Mesendoderm (in vitro differentiated cells): Measurements from ENCODE around the gene MRTFA.

Experiments
- DNase-seq: peaks from one replicate; pipeline ENCODE4 v3.0.0; 2013
- H2AK5ac ChIP-seq: 2 replicates; pipeline ENCODE4 v1.6.1; 2013; ENCODE audit warnings: low read length, inconsistent platforms
- H2BK120ac ChIP-seq: 2 replicates; pipeline ENCODE4 v1.6.1; 2013; ENCODE audit warnings: low read depth, mild to moderate bottlenecking, low read length, moderate library complexity, mixed read lengths
- H2BK15ac ChIP-seq: replicated peaks from 2 replicates; pipeline ENCODE4 v1.6.1; 2013; ENCODE audit warnings: low read depth, mild to moderate bottlenecking, moderate library complexity
- H2BK5ac ChIP-seq: 2 replicates; pipeline ENCODE4 v1.6.1; 2013; ENCODE audit warnings: low read length, inconsistent platforms
- H3K18ac ChIP-seq: 2 replicates; pipeline ENCODE4 v1.6.1; 2013; ENCODE audit warnings: mild to moderate bottlenecking, low read length, mixed read lengths
- H3K23ac ChIP-seq: one replicate; pipeline ENCODE4 v1.6.1; 2013; ENCODE audit warnings: low read length
- H3K27ac ChIP-seq: 2 replicates; pipeline ENCODE4 v1.5.1; 2013; ENCODE audit warnings: low read depth, mild to moderate bottlenecking, inconsistent platforms, low read length, moderate library complexity
- H3K27me3 ChIP-seq: 2 replicates; pipeline ENCODE4 v1.6.1; 2013; ENCODE audit warnings: low read length, control low read depth, mild to moderate bottlenecking, inconsistent platforms; ENCODE audit not compliant: insufficient read depth, poor library complexity
- H3K36me3 ChIP-seq: 2 replicates; pipeline ENCODE4 v1.6.1; 2013; ENCODE audit warnings: low read length, inconsistent platforms; ENCODE audit not compliant: control insufficient read depth, insufficient read depth
- H3K4ac ChIP-seq: one replicate; pipeline ENCODE4 v1.6.1; 2013; ENCODE audit warnings: low read depth, mild to moderate bottlenecking, low read length, moderate library complexity
- H3K4me1 ChIP-seq: 2 replicates; pipeline ENCODE4 v1.6.1; 2013; ENCODE audit warnings: low read depth, low read length, inconsistent platforms; ENCODE audit not compliant: control insufficient read depth
- H3K4me2 ChIP-seq: 2 replicates; pipeline ENCODE4 v1.6.1; 2013; ENCODE audit warnings: low read length
- H3K4me3 ChIP-seq: 2 replicates; pipeline ENCODE4 v1.5.1; 2013; ENCODE audit warnings: mild to moderate bottlenecking, low read length
- H3K56ac ChIP-seq: one replicate; pipeline ENCODE4 v1.6.1; 2013; ENCODE audit warnings: low read length
- H3K79me1 ChIP-seq: 2 replicates; pipeline ENCODE4 v1.6.1; 2013; ENCODE audit warnings: low read length, inconsistent platforms
- H3K79me2 ChIP-seq: 2 replicates; pipeline ENCODE4 v1.6.1; 2013; ENCODE audit warnings: mild to moderate bottlenecking, low read length; ENCODE audit not compliant: control insufficient read depth, insufficient read depth
- H3K9ac ChIP-seq: 2 replicates; pipeline ENCODE4 v1.6.1; 2013; ENCODE audit warnings: low read length, inconsistent platforms
- H4K5ac ChIP-seq: one replicate; pipeline ENCODE4 v1.6.1; 2013; ENCODE audit warnings: low read length
- H4K8ac ChIP-seq: one replicate; pipeline ENCODE4 v1.6.1; 2013; ENCODE audit warnings: low read depth, mild to moderate bottlenecking, control low read depth, low read length, moderate library complexity
- WGBS: extraction: QIAGEN DNeasy Blood & Tissue Kit; methylation state at CpG from one replicate; pipeline ENCODE4 v1.1.7; 2013; ENCODE audit warnings: low lambda C conversion rate, missing lambda C conversion rate; ENCODE audit not compliant: insufficient coverage; ENCODE audit errors: extremely low coverage; 5-methylcytosine and 5-hydroxymethylcytosine counted together

MRTFA gene

GRCh38 chr22:40478338-40479125 is 158.0 kb downstream of the MRTFA start:
- peak overlapping the region; percentile 86 for H3K4ac ChIP-seq
- WGBS, result no CpG with 5 or more reads among the region's 11 CpGs
- H3K36me3 ChIP-seq, result no peaks in the 10 kb centered on the region
- peak overlapping the region; percentile 81 for H3K18ac ChIP-seq
- no peak overlapping the region for H3K9ac ChIP-seq
- H3K4me2 ChIP-seq, result no peak overlapping the region
- peak overlapping the region; percentile 47 for H3K56ac ChIP-seq
- H2BK120ac ChIP-seq, result peak overlapping the region; percentile 34
- peak overlapping the region; percentile 7 for H3K23ac ChIP-seq
- H4K8ac ChIP-seq, result no peak overlapping the region
- H3K4me3 ChIP-seq, result no peak overlapping the region
- H4K5ac ChIP-seq, result peak overlapping the region; percentile 68
- peak overlapping the region; percentile 18 for H3K27ac ChIP-seq
- no peaks in the 10 kb centered on the region for H3K79me2 ChIP-seq
- H3K27me3 ChIP-seq, result no peaks in the 10 kb centered on the region
- H2BK15ac ChIP-seq, result no peak overlapping the region
- DNase-seq, result peak; percentile 56
- peak overlapping the region; percentile 93 for H2AK5ac ChIP-seq
- peaks cover 2% of the 10 kb centered on the region for H3K79me1 ChIP-seq
- peaks cover 8% of the 10 kb centered on the region for H3K4me1 ChIP-seq
- peak overlapping the region; percentile 81 for H2BK5ac ChIP-seq

- Histone ChIP-seq H3K18ac (peak overlapping the region; percentile 75), H3K23ac (no peak overlapping the region), H4K8ac (no peak overlapping the region), H2AK5ac (no peak overlapping the region), H2BK5ac (peak overlapping the region; percentile 81), H3K56ac (no peak overlapping the region), H3K79me1 (peaks cover under 1% of the 10 kb centered on the region), H2BK120ac (no peak overlapping the region), H2BK15ac (no peak overlapping the region), H3K36me3 (no peaks in the 10 kb centered on the region), H3K4me1 (peaks cover 8% of the 10 kb centered on the region), H3K27ac (no peak overlapping the region), H3K27me3 (no peaks in the 10 kb centered on the region), H3K9ac (no peak overlapping the region), H3K4me3 (no peak overlapping the region), H3K79me2 (no peaks in the 10 kb centered on the region), H3K4me2 (no peak overlapping the region), H3K4ac (no peak overlapping the region), H4K5ac (no peak overlapping the region)
- peak; percentile 83 for DNase-seq
- WGBS, result no CpG with 5 or more reads among the region's 5 CpGs
Observed at GRCh38 chr22:40477683-40478337, 158.7 kb downstream of the MRTFA start.

GRCh38 chr22:40476341-40476740 is 160.2 kb downstream of the MRTFA start:
- no peak overlapping the region for H2BK120ac ChIP-seq
- H3K27ac ChIP-seq, result no peak overlapping the region
- no peaks in the 10 kb centered on the region for H3K27me3 ChIP-seq
- peak overlapping the region; percentile 36 for H3K56ac ChIP-seq
- H3K9ac ChIP-seq, result no peak overlapping the region
- peak overlapping the region; percentile 78 for H3K4ac ChIP-seq
- WGBS, result no CpG with 5 or more reads among the region's 4 CpGs
- H4K8ac ChIP-seq, result no peak overlapping the region
- H3K79me1 ChIP-seq, result no peaks in the 10 kb centered on the region
- no peak overlapping the region for H4K5ac ChIP-seq
- H3K4me1 ChIP-seq, result peaks cover 10% of the 10 kb centered on the region
- no peaks in the 10 kb centered on the region for H3K79me2 ChIP-seq
- no peak overlapping the region for H3K4me2 ChIP-seq
- no peak for DNase-seq
- H2BK5ac ChIP-seq, result no peak overlapping the region
- H3K36me3 ChIP-seq, result no peaks in the 10 kb centered on the region
- no peak overlapping the region for H3K4me3 ChIP-seq
- H3K18ac ChIP-seq, result peak overlapping the region; percentile 64
- no peak overlapping the region for H2BK15ac ChIP-seq
- H2AK5ac ChIP-seq, result no peak overlapping the region
- no peak overlapping the region for H3K23ac ChIP-seq

- no peak for DNase-seq
- no peak overlapping the region for H3K4me3 ChIP-seq
- H3K79me2 ChIP-seq, result no peaks in the 10 kb centered on the region
- no peak overlapping the region for H3K27ac ChIP-seq
- no peak overlapping the region for H3K4me2 ChIP-seq
- H2BK5ac ChIP-seq, result no peak overlapping the region
- no peak overlapping the region for H4K8ac ChIP-seq
- H3K23ac ChIP-seq, result no peak overlapping the region
- H3K36me3 ChIP-seq, result no peaks in the 10 kb centered on the region
- H3K4me1 ChIP-seq, result peaks cover 9% of the 10 kb centered on the region
- no peak overlapping the region for H4K5ac ChIP-seq
- H3K56ac ChIP-seq, result no peak overlapping the region
- no peak overlapping the region for H2BK120ac ChIP-seq
- H3K18ac ChIP-seq, result no peak overlapping the region
- H2BK15ac ChIP-seq, result no peak overlapping the region
- no peak overlapping the region for H3K4ac ChIP-seq
- no peak overlapping the region for H3K9ac ChIP-seq
- no peak overlapping the region for H2AK5ac ChIP-seq
- no peaks in the 10 kb centered on the region for H3K79me1 ChIP-seq
- H3K27me3 ChIP-seq, result no peaks in the 10 kb centered on the region
Observed at GRCh38 chr22:40473703-40474102, 162.8 kb downstream of the MRTFA start.

GRCh38 chr22:40472579-40472978 is 163.9 kb downstream of the MRTFA start:
- H2BK120ac ChIP-seq, result no peak overlapping the region

More at GRCh38 chr22:40472579-40472978, 163.9 kb downstream of the MRTFA start:
- no peak overlapping the region for H3K4ac ChIP-seq
- no peak overlapping the region for H3K23ac ChIP-seq
- peak; percentile 63 for DNase-seq
- no peaks in the 10 kb centered on the region for H3K79me2 ChIP-seq
- H3K4me2 ChIP-seq, result no peak overlapping the region
- H2BK15ac ChIP-seq, result no peak overlapping the region
- H4K5ac ChIP-seq, result no peak overlapping the region
- no peak overlapping the region for H3K4me3 ChIP-seq
- no peak overlapping the region for H2AK5ac ChIP-seq
- no peak overlapping the region for H3K18ac ChIP-seq
- H3K27me3 ChIP-seq, result no peaks in the 10 kb centered on the region
- H3K36me3 ChIP-seq, result no peaks in the 10 kb centered on the region
- WGBS, result 100% methylated on average over 1 of the region's 1 CpG
- H2BK5ac ChIP-seq, result no peak overlapping the region
- H3K56ac ChIP-seq, result no peak overlapping the region
- H3K27ac ChIP-seq, result no peak overlapping the region
- H3K4me1 ChIP-seq, result peaks cover 2% of the 10 kb centered on the region
- H3K79me1 ChIP-seq, result no peaks in the 10 kb centered on the region
- no peak overlapping the region for H4K8ac ChIP-seq
- no peak overlapping the region for H3K9ac ChIP-seq
